H1 (cell line): ENCODE results near the gene GPR25. TPM values are rescaled to one million over a fixed set of nuclear protein-coding genes. Genes with fewer than 3 reads are reported as not detected.

Experiments used
- CEBPB ChIP-seq: IDR thresholded peaks from 2 replicates; pipeline ENCODE4 v1.6.1; 2012; ENCODE audit warnings: low read depth, low read length
- CHD2 ChIP-seq: IDR thresholded peaks from 2 replicates; pipeline ENCODE4 v1.6.1; 2012; ENCODE audit warnings: low read length, improper control_type of control experiment
- CREB1 ChIP-seq: IDR thresholded peaks from 2 replicates; pipeline ENCODE4 v1.6.1; 2012; ENCODE audit warnings: inconsistent platforms
- GABPA ChIP-seq: IDR thresholded peaks from 2 replicates; pipeline ENCODE4 v1.6.1; 2011; ENCODE audit warnings: mild to moderate bottlenecking, low read length, moderate library complexity, borderline replicate concordance; ENCODE audit not compliant: insufficient read depth
- NRF1 ChIP-seq: IDR thresholded peaks from 2 replicates; pipeline ENCODE4 v1.6.1; 2011; ENCODE audit warnings: mild to moderate bottlenecking, low read depth, low read length, improper control_type of control experiment
- PHF8 ChIP-seq: fragments of 200-600 bp; sonication (generic); conservative IDR thresholded peaks from 2 replicates; pipeline ENCODE4 v1.7.1; 2012; ENCODE audit warnings: low read depth, mild to moderate bottlenecking, inconsistent platforms, low read length, moderate library complexity
- TAF7 ChIP-seq: optimal IDR thresholded peaks from 2 replicates; pipeline ENCODE3; 2011; ENCODE audit warnings: low read depth, mild to moderate bottlenecking, inconsistent platforms, low read length, moderate library complexity, borderline replicate concordance
- polyA plus RNA-seq, 7 experiments: library from polyadenylated mRNA; depleted of rRNA in 3 of 7; stranded (reverse) in 5 of 7; unstranded in 2 of 7; fragments of >200 nt in 5 of 7; fragments of 200-250 nt in 2 of 7; gene quantifications; 1 replicate in 5 of 7; 2 replicates in 1 of 7; 4 replicates in 1 of 7; pipeline versions ENCODE4 v1.2.1 to v1.2.3, GENCODE V29; 2011 to 2013; ENCODE audit warnings: missing spikeins in 2 of 7, mixed read lengths in 2 of 7
- total RNA-seq: library from RNA; stranded (reverse); fragmentation: NEBNext Ultra II Directional; extraction: Animal tissue kit (Norgen Biotek cat#: 25700); gene quantifications from 2 replicates; pipeline ENCODE4 v1.2.1, GENCODE V29; 2021
- TF ChIP-seq, protein P1 (sequence below): fragments of 300-600 bp; sonication (generic); IDR thresholded peaks from 2 replicates; pipeline ENCODE4 v1.7.1; 2012; ENCODE audit warnings: low read length, moderate library complexity, mild to moderate bottlenecking, inconsistent platforms; ENCODE audit not compliant: insufficient replicate concordance

The GPR25 gene
- total and polyA plus RNA-seq, 2 of the 8 experiments (the other 6 are each of a cell fraction or from before 2014, with no cell fraction given) = not detected

DNA sequence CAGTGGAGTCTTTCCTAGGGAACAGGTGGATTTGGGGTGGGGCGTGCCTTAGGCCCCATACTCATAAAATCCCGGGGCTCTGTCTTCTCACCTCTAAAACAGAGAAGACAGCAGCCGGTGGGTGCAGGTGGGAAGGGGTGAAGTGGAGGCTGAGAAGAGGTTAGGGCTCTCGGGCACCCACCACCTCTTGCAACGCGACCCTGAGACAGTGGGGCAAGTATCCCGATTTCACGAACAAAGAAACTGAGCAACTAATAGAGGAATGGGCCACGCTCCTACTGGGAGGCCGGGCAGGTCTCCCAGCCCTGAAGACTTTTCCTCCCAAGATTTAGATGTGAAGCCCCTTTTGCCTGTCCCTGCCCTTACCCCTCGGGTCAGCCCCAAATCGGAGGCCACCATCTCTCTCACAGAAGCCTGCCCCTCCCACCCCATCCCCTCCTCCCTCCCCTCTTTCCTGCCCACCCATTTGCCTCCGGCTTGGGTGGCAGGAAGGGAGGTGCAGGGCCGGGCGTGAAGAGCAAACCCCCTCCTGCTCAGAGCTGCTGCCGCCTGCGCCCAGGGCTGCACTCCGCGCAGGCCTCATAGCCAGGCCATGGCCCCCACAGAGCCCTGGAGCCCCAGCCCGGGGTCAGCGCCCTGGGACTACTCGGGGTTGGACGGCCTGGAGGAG is at the start of gene GPR25 (continued):
- TF ChIP-seq, protein P1, sequence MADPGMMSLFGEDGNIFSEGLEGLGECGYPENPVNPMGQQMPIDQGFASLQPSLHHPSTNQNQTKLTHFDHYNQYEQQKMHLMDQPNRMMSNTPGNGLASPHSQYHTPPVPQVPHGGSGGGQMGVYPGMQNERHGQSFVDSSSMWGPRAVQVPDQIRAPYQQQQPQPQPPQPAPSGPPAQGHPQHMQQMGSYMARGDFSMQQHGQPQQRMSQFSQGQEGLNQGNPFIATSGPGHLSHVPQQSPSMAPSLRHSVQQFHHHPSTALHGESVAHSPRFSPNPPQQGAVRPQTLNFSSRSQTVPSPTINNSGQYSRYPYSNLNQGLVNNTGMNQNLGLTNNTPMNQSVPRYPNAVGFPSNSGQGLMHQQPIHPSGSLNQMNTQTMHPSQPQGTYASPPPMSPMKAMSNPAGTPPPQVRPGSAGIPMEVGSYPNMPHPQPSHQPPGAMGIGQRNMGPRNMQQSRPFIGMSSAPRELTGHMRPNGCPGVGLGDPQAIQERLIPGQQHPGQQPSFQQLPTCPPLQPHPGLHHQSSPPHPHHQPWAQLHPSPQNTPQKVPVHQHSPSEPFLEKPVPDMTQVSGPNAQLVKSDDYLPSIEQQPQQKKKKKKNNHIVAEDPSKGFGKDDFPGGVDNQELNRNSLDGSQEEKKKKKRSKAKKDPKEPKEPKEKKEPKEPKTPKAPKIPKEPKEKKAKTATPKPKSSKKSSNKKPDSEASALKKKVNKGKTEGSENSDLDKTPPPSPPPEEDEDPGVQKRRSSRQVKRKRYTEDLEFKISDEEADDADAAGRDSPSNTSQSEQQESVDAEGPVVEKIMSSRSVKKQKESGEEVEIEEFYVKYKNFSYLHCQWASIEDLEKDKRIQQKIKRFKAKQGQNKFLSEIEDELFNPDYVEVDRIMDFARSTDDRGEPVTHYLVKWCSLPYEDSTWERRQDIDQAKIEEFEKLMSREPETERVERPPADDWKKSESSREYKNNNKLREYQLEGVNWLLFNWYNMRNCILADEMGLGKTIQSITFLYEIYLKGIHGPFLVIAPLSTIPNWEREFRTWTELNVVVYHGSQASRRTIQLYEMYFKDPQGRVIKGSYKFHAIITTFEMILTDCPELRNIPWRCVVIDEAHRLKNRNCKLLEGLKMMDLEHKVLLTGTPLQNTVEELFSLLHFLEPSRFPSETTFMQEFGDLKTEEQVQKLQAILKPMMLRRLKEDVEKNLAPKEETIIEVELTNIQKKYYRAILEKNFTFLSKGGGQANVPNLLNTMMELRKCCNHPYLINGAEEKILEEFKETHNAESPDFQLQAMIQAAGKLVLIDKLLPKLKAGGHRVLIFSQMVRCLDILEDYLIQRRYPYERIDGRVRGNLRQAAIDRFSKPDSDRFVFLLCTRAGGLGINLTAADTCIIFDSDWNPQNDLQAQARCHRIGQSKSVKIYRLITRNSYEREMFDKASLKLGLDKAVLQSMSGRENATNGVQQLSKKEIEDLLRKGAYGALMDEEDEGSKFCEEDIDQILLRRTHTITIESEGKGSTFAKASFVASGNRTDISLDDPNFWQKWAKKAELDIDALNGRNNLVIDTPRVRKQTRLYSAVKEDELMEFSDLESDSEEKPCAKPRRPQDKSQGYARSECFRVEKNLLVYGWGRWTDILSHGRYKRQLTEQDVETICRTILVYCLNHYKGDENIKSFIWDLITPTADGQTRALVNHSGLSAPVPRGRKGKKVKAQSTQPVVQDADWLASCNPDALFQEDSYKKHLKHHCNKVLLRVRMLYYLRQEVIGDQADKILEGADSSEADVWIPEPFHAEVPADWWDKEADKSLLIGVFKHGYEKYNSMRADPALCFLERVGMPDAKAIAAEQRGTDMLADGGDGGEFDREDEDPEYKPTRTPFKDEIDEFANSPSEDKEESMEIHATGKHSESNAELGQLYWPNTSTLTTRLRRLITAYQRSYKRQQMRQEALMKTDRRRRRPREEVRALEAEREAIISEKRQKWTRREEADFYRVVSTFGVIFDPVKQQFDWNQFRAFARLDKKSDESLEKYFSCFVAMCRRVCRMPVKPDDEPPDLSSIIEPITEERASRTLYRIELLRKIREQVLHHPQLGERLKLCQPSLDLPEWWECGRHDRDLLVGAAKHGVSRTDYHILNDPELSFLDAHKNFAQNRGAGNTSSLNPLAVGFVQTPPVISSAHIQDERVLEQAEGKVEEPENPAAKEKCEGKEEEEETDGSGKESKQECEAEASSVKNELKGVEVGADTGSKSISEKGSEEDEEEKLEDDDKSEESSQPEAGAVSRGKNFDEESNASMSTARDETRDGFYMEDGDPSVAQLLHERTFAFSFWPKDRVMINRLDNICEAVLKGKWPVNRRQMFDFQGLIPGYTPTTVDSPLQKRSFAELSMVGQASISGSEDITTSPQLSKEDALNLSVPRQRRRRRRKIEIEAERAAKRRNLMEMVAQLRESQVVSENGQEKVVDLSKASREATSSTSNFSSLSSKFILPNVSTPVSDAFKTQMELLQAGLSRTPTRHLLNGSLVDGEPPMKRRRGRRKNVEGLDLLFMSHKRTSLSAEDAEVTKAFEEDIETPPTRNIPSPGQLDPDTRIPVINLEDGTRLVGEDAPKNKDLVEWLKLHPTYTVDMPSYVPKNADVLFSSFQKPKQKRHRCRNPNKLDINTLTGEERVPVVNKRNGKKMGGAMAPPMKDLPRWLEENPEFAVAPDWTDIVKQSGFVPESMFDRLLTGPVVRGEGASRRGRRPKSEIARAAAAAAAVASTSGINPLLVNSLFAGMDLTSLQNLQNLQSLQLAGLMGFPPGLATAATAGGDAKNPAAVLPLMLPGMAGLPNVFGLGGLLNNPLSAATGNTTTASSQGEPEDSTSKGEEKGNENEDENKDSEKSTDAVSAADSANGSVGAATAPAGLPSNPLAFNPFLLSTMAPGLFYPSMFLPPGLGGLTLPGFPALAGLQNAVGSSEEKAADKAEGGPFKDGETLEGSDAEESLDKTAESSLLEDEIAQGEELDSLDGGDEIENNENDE = no peak
- TF ChIP-seq NRF1 (no peak), GABPA (no peak), TAF7 (no peak), CHD2 (no peak), CEBPB (no peak), CREB1 (no peak), PHF8 (no peak)
